Karpas-422 (cell line): Measurements from ENCODE around the gene TMEM87B. TPM values are rescaled to one million over a fixed set of nuclear protein-coding genes. Genes with fewer than 3 reads are reported as not detected.

Source experiments
- DNase-seq: peaks from one replicate; pipeline ENCODE4 v3.0.0-alpha.2; 2015
- H2AFZ ChIP-seq: fragments of 200-600 bp; sonication (generic); 2 replicates; pipeline ENCODE4 v1.6.1; 2014; ENCODE audit warnings: antibody characterized with exemption, low read length, mixed read lengths
- H3K27ac ChIP-seq: fragments of 200-600 bp; sonication (generic); 2 replicates; pipeline ENCODE4 v1.5.1; 2014; ENCODE audit warnings: mild to moderate bottlenecking, low read length, moderate library complexity
- H3K27me3 ChIP-seq: fragments of 200-600 bp; sonication (generic); 2 replicates; pipeline ENCODE4 v1.6.1; 2014; ENCODE audit warnings: low read length, mixed read lengths
- H3K36me3 ChIP-seq: fragments of 200-600 bp; sonication (generic); 2 replicates; pipeline ENCODE4 v1.6.1; 2014; ENCODE audit warnings: low read length, mixed read lengths; ENCODE audit not compliant: insufficient read depth
- H3K4me1 ChIP-seq: fragments of 200-600 bp; sonication (generic); 2 replicates; pipeline ENCODE4 v1.6.1; 2014; ENCODE audit warnings: mild to moderate bottlenecking, low read length, mixed read lengths
- H3K4me2 ChIP-seq: fragments of 200-600 bp; sonication (generic); 2 replicates; pipeline ENCODE4 v1.6.1; 2014; ENCODE audit warnings: low read length, low read depth, mild to moderate bottlenecking; ENCODE audit not compliant: poor library complexity, severe bottlenecking
- H3K4me3 ChIP-seq: fragments of 200-600 bp; sonication (generic); 2 replicates; pipeline ENCODE4 v1.5.1; 2014; ENCODE audit warnings: mild to moderate bottlenecking, antibody characterized with exemption, low read length, mixed read lengths
- H3K79me2 ChIP-seq: fragments of 200-600 bp; sonication (generic); 2 replicates; pipeline ENCODE4 v1.6.1; 2014; ENCODE audit warnings: mild to moderate bottlenecking, low read length, mixed read lengths
- H3K9ac ChIP-seq: fragments of 200-600 bp; sonication (generic); 2 replicates; pipeline ENCODE4 v1.6.0; 2014; ENCODE audit warnings: low read length
- H3K9me2 ChIP-seq: fragments of 200-600 bp; sonication (generic), shearing (Covaris generic); replicated peaks from 2 replicates; pipeline ENCODE4 v1.6.0; 2014; ENCODE audit warnings: mild to moderate bottlenecking, low read length, moderate library complexity; ENCODE audit not compliant: insufficient read depth
- H3K9me3 ChIP-seq: fragments of 300-700, 200-600 bp; sonication (generic); 2 replicates; pipeline ENCODE4 v1.6.1; 2014; ENCODE audit warnings: low read length, mixed read lengths
- H4K20me1 ChIP-seq: fragments of 200-600 bp; sonication (generic); 2 replicates; pipeline ENCODE4 v1.6.1; 2014; ENCODE audit warnings: mild to moderate bottlenecking, antibody characterized with exemption, low read length, low read depth; ENCODE audit not compliant: insufficient read depth
- total RNA-seq: library from RNA; depleted of rRNA; stranded (reverse); fragments of >200 nt; shearing (Covaris generic); gene quantifications from 2 replicates; pipeline ENCODE4 v1.2.3, GENCODE V29; 2014; ENCODE audit warnings: low replicate concordance; rRNA removed

The TMEM87B gene, protein sequence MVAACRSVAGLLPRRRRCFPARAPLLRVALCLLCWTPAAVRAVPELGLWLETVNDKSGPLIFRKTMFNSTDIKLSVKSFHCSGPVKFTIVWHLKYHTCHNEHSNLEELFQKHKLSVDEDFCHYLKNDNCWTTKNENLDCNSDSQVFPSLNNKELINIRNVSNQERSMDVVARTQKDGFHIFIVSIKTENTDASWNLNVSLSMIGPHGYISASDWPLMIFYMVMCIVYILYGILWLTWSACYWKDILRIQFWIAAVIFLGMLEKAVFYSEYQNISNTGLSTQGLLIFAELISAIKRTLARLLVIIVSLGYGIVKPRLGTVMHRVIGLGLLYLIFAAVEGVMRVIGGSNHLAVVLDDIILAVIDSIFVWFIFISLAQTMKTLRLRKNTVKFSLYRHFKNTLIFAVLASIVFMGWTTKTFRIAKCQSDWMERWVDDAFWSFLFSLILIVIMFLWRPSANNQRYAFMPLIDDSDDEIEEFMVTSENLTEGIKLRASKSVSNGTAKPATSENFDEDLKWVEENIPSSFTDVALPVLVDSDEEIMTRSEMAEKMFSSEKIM
- total RNA-seq, result 12.8 and 25.5 TPM in 2 replicates

DNA sequence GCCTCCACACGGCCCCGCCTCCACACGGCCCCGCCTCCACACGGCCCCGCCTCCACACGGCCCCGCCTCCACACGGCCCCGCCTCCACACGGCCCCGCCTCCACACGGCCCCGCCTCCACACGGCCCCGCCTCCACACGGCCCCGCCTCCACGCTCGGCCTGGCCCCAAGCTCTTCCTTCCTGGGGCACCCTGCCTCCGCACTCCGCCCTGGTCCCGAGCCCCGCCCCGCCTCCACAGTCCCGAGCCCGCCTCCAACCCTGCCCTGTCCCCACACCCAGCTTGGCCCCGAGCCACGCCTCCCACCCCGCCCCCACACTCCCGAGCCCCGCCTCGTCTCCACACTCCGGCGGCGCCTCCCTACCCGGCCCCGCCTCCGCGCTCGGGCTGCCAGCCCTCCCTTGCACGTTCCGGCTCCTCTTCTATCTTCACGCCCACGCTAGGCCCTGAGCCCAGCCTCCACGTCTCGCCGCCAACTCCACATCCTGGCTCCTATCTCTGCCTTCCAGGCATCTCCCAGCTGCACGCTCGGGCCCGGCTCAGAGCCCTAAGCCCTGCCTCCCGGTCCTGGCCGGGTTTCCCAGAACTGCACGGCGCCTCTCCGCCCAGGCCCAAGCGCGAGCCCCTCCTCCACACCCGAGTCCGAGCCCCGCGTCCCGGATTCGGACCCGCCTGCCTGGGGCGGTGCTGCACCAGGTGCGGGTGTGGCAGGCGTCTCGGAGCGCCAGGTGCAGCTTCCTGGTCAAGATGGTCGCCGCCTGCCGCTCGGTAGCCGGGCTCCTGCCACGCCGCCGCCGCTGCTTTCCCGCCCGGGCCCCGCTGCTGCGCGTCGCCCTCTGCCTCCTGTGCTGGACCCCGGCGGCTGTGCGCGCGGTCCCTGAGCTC lies at the start of gene TMEM87B:
Gene TMEM87B (plus strand): TSS at position 423 of the 883 bp plus-strand sequence. CDS start 323 bp downstream, at position 746.
- peaks cover 45% of the 10 kb centered on the region for H3K4me1 ChIP-seq
- H3K9ac ChIP-seq, result peak within 1 kb of the TSS; percentile 96
- no peaks in the 10 kb centered on the region for H3K27me3 ChIP-seq
- peak; percentile 99 for DNase-seq
- H3K9me3 ChIP-seq, result no peaks in the 10 kb centered on the region
- H3K4me3 ChIP-seq, result peak within 1 kb of the TSS; percentile 100
- H3K27ac ChIP-seq, result peak within 1 kb of the TSS; percentile 75
- no peaks in the 10 kb centered on the region for H3K36me3 ChIP-seq
- peaks cover 45% of the 10 kb centered on the region for H3K79me2 ChIP-seq
- H3K9me2 ChIP-seq, result no peaks in the 10 kb centered on the region
- peak within 1 kb of the TSS; percentile 81 for H3K4me2 ChIP-seq
- H2AFZ ChIP-seq, result peak within 1 kb of the TSS; percentile 95
- H4K20me1 ChIP-seq, result no peaks in the 10 kb centered on the region

DNA sequence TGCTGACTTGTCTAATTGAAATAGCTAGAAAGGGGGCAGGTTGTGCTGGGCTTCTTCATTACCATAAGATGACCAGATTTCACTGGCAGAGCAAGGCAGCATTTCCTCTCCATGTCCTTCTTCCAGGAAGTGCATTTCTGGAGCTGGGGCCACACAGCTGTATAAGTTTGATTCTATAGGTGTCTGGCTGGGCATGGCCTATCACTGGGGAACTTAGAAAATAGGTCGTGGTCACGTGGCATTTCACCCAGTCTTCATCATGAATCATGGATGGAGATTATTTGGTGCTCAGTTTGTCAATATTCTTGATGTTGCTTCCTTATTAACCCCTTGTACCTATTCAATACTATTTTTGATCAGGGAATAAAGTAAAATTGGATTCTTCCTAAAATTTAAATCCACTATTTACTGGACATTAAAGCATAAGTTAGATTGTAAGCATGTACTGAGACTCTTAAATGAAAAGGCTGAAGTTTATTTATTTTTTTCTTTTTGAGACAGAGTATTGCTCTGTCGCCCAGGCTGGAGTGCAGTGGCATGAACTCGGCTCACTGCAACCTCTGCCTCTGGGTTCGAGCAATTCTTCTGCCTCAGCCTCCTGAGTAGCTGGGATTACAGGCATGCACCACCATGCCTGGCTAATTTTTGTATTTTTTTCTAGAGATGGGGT lies 49.5 kb upstream of the TMEM87B start:
- Histone ChIP-seq H3K9me2 (no peaks in the 10 kb centered on the region), H3K36me3 (no peaks in the 10 kb centered on the region), H3K9ac (no peak overlapping the region), H3K79me2 (no peaks in the 10 kb centered on the region), H3K27me3 (no peaks in the 10 kb centered on the region), H3K4me3 (no peak overlapping the region), H3K4me2 (no peak overlapping the region), H4K20me1 (no peaks in the 10 kb centered on the region), H3K4me1 (peaks cover 34% of the 10 kb centered on the region), H3K27ac (no peak overlapping the region), H2AFZ (no peak overlapping the region), H3K9me3 (no peaks in the 10 kb centered on the region)
- no peak for DNase-seq

DNA sequence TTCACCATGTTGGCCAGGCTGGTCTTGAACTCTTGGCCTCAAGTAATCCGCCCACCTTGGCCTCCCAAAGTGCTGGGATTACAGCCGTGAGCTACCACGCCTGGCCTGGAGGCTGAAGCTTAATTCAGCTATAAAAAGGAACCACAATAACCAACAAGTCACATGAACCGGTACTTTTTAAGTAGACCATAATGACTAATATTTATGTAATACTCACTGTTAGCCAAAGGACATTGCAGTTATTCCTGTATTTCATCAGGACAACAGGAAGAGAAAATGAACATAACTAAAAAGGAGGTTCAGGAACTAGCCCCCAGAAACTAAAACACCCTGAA lies 49.0 kb upstream of the TMEM87B start:
- Histone ChIP-seq H3K9me3 (no peaks in the 10 kb centered on the region), H3K36me3 (no peaks in the 10 kb centered on the region), H3K27ac (no peak overlapping the region), H3K79me2 (no peaks in the 10 kb centered on the region), H3K9me2 (no peaks in the 10 kb centered on the region), H2AFZ (no peak overlapping the region), H3K27me3 (no peaks in the 10 kb centered on the region), H3K4me2 (peak overlapping the region; percentile 42), H3K4me3 (no peak overlapping the region), H4K20me1 (no peaks in the 10 kb centered on the region), H3K9ac (no peak overlapping the region), H3K4me1 (peaks cover 29% of the 10 kb centered on the region)
- DNase-seq, result no peak

DNA sequence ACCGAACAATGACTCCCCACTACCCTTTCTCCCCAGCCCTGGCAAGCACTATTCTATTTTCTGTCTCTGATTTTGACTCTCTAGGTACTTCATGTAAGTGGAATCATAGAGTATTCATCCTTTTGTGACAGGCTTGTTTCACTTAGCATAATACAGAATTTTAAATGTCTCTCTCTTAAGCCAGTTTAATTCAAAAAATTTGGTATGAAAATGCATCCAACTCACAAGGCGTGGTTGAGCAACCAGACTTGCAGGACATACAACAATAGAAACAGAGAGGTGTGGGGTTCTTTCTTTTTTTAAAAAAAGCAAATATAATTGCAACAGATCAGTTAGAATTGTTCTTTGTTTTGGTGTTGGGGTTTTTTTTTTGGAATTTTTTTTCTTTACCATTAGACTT lies 47.6 kb upstream of the TMEM87B start:
- peaks cover 20% of the 10 kb centered on the region for H3K4me1 ChIP-seq
- no peaks in the 10 kb centered on the region for H3K79me2 ChIP-seq
- no peak overlapping the region for H2AFZ ChIP-seq
- no peak overlapping the region for H3K4me2 ChIP-seq
- H3K4me3 ChIP-seq, result no peak overlapping the region
- H3K36me3 ChIP-seq, result no peaks in the 10 kb centered on the region
- H3K9me3 ChIP-seq, result no peaks in the 10 kb centered on the region
- no peaks in the 10 kb centered on the region for H4K20me1 ChIP-seq
- DNase-seq, result no peak
- H3K9me2 ChIP-seq, result no peaks in the 10 kb centered on the region
- H3K9ac ChIP-seq, result no peak overlapping the region
- H3K27ac ChIP-seq, result no peak overlapping the region
- no peaks in the 10 kb centered on the region for H3K27me3 ChIP-seq

GRCh38 chr2:112008910-112009485 lies 46.1 kb upstream of the TMEM87B start:
- Histone ChIP-seq H4K20me1 (no peaks in the 10 kb centered on the region), H3K9ac (no peak overlapping the region), H3K36me3 (no peaks in the 10 kb centered on the region), H3K4me3 (no peak overlapping the region), H3K4me2 (no peak overlapping the region), H3K9me2 (no peaks in the 10 kb centered on the region), H3K79me2 (no peaks in the 10 kb centered on the region), H3K27ac (no peak overlapping the region), H3K27me3 (no peaks in the 10 kb centered on the region), H3K4me1 (peaks cover 20% of the 10 kb centered on the region), H3K9me3 (no peaks in the 10 kb centered on the region), H2AFZ (no peak overlapping the region)
- DNase-seq, result no peak

DNA sequence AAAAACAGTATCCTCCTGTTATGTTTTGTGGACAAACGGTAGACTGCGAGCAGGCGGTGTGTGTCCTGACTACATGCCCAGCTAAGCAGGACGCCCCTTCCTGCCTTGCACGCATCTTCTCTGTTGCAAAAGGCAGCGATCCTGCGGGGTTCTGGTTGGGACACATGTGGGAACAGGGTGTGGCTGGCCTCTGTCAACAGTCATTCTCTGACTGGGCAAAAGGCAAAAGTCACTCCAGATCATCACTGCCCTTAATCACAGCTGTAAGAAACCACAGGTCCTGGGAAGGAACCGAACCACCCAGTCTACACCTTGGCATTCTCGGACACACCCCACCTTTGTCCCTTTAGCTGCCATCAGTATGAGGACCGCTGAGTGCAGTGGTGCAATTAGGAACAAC lies 44.3 kb upstream of the TMEM87B start:
- H3K27ac ChIP-seq, result no peak overlapping the region
- no peaks in the 10 kb centered on the region for H3K27me3 ChIP-seq
- no peak overlapping the region for H3K9ac ChIP-seq
- H3K9me3 ChIP-seq, result no peaks in the 10 kb centered on the region
- no peaks in the 10 kb centered on the region for H3K79me2 ChIP-seq
- H3K4me2 ChIP-seq, result no peak overlapping the region
- H4K20me1 ChIP-seq, result no peaks in the 10 kb centered on the region
- DNase-seq, result no peak
- H2AFZ ChIP-seq, result no peak overlapping the region
- no peaks in the 10 kb centered on the region for H3K36me3 ChIP-seq
- no peak overlapping the region for H3K4me3 ChIP-seq
- peaks cover 16% of the 10 kb centered on the region for H3K4me1 ChIP-seq
- no peaks in the 10 kb centered on the region for H3K9me2 ChIP-seq

GRCh38 chr2:112012556-112012955 lies 42.5 kb upstream of the TMEM87B start:
- no peak overlapping the region for H3K27ac ChIP-seq
- no peaks in the 10 kb centered on the region for H3K9me3 ChIP-seq
- H3K9me2 ChIP-seq, result no peaks in the 10 kb centered on the region
- H3K4me2 ChIP-seq, result no peak overlapping the region
- H3K4me1 ChIP-seq, result peaks cover 5% of the 10 kb centered on the region
- no peak overlapping the region for H3K9ac ChIP-seq
- H3K36me3 ChIP-seq, result no peaks in the 10 kb centered on the region
- H4K20me1 ChIP-seq, result no peaks in the 10 kb centered on the region
- H3K79me2 ChIP-seq, result no peaks in the 10 kb centered on the region
- H2AFZ ChIP-seq, result no peak overlapping the region
- H3K4me3 ChIP-seq, result no peak overlapping the region
- no peaks in the 10 kb centered on the region for H3K27me3 ChIP-seq
- no peak for DNase-seq
